GM18861 (cell line): ENCODE measurements around the gene ZNF555.
"Not testable (repeated sequence)": the region's sequence is repeated elsewhere in the genome, so short reads cannot be mapped to it uniquely, and the experiment has no call there.

Experiments used
- ATAC-seq: cut with Tn5 transposase; IDR thresholded peaks from one replicate; pipeline ENCODE4 v1.9.1; 2021; ENCODE audit not compliant: unreplicated experiment

Gene ZNF555

DNA sequence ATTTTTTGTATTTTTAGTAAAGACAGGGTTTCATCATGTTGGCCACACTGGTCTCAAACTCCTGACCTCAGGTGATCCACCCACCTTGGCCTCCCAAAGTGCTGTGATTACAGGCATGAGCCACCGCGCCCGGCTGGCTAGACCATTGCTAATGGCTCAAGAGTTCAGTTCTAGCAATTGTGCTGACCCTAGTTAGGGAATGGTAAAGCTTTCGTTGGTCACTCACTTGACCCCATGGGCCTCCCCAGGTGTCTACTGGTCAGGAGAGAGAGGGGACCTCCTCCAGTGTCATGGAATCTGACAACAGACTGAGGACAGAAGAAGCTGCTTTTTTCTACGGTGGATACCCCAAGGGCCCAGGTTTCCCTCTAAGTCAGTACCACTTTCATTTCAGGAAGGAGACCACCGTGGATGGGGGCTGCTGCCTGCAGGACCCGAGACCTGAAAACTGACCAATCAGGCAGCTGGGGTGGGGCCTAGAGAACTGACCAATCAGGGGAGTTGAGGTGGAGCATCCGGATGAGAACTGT, 25.3 kb downstream of the ZNF555 start:
- no peak for ATAC-seq

DNA sequence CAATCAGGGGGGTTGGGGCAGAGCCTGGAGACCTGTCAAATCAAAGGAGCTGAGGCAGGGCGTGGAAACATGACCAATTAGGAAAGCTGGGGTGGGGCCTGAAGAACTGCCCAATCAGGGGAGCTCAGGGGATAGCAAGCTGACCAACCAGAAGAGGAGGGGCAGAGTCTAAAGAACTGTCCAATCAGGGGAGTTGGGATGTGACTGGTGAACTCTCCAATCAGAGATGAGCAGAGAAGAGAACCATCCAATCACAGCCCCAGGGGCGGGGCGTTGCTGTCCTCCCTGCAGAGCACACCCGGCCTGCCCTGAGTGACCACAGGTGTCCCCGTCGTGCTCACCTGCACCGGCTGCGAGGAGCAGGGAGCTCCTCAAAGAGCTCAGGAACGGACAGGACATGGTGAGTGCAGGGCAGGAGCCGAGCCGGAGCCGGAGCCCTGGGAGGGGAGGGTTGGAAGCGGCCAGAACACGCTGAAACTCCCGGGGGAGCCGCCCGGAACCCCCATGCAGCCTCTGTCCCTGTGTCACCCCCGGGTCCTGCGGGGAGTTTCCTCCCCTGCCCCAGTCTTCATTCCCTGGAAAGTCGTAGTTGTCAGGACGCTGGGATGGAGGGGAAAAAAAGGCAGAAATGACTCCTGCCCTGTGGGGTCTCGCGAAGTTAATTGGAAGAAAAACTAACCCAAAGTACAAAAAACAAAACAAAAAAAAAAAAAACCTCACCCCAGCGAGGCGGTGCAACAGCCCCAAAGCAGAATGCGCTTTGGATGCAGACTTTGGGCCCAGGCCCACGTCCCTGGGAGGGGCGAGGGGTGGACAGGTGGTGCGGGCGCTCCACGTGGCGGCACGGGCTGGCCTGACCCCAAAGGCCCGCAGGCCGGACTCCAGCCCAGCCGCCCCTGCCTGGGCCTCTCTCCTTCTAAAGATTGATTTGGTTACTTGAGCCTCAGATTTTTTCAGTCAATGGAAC, 26.0 kb downstream of the ZNF555 start, which contains the start of gene ZNF556:
Gene ZNF556 (plus strand): TSS at position 311 of the 967 bp plus-strand sequence. CDS start 87 bp downstream, at position 398.
- ATAC-seq: no peak

DNA sequence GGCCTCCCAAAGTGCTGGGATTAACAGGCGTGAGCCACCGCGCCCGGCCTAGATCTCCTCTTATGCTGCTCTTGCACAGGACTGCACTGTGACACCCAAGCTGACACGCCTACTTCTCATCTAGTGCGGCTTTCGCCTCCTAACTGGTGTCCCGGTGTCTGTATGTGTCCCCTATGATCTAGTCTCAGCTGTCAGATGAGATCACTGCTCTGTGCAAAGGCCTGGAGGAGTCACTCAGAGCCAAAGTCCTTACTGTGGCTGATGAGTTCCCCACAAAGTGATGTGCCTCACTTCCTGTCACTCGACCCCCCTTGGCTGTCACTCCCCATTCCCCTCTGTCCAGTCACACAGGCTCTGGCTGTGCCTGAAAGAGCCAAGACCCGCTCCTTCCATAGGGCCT, 28.3 kb downstream of the ZNF555 start:
- ATAC-seq: no peak

DNA sequence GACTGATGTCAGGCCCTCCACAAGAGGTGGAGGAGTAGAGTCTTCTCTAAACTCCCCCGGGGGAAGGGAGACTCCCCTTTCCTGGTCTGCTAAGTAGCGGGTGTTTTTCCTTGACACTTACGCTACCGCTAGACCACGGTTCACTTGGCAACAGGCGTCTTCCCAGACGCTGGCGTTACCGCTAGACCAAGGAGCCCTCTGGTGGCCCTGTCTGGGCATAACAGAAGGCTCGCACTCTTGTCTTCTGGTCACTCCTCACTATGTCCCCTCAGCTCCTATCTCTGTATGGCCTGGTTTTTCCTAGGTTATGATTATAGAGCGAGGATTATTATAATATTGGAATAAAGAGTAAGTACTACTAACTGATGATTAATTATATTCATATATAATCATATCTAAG, 30.9 kb downstream of the ZNF555 start:
- not testable (repeated sequence) for ATAC-seq

DNA sequence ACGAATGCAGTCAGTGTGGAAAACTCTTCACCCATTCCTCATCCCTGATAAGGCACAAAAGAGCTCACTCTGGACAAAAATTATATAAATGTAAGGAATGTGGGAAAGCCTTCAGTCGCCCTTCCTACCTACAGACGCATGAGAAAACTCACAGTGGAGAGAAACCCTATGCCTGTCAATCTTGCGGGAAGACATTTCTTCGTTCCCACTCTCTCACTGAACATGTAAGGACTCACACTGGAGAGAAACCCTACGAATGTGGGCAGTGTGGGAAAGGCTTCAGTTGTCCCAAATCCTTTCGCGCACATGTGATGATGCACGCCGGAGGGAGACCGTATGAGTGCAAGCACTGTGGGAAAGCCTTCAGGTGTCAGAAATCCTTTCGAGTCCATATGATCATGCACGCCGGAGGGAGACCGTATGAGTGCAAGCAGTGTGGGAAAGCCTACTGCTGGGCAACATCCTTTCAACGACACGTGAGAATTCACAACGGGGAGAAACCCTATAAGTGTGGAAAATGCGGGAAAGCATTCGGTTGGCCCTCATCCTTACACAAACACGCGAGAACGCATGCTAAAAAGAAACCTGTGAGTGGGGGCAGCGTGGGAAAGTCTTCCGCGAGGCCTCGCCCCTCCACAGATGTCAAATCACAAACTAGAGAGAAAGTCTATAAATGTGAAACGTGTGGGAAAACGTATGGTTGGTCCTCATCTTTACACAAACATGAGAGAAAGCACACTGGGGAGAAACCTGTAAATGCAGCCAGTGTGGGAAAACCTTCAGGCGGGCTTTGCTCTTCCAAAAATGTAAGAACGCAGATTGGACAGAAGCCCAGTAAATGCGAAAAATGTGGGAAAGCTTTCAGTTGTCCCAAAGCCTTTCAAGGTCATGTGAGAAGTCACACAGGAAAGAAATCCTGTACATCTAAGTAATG, 36.4 kb downstream of the ZNF555 start:
- ATAC-seq: no peak

DNA sequence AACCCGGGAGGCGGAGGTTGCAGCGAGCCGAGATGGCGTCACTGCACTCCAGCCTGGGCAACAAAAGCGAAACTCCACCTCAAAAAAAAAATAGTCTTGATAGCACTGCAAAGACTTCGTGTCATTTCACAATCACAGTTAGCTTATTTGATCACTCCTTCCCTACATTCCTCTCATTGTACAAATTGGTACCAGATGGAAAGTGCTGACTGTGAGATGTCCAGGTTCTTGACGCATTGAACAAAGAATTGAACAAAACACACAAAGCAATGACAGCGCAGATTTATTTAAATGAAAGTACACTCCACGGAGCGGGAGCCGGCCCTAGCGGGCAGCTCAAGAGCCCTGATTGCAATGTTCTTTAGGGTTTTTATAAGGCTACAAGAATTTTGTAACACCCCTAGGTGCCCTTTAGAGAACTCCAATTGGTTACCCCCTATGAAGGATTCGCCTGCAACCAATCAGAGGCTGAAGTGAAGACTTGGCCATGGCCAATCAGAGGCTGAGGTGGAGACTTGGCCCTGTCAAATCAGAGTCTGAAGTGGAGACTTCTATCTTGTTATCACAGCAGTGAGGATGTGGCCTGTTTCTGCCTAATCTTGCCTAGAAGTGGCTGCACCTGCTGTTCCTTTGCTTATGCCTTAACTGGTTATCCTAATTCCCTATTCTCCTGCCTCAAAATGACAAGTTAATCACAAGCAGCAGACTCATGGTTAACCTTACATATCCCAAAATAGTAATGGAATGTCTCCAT, 42.6 kb downstream of the ZNF555 start:
- ATAC-seq: no peak

DNA sequence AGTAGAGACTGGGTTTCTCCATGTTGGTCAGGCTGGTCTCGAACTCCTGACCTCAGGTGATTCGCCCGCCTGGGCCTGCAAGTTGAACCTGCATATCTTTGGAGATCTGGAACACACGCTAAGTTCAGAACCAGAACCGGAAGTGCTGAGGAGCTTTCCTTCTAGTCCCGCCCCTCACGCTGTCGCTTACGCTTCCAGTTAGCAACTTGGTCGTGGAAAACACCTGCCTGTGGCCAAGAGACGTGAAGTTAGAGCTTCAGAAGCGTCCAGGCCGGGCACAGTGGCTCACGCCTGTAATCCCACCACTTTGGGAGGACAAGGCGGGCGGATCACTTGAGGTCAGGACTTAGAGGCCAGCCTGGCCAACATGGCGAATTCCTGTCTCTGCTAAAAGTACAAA, 44.5 kb downstream of the ZNF555 start:
- no peak for ATAC-seq

DNA sequence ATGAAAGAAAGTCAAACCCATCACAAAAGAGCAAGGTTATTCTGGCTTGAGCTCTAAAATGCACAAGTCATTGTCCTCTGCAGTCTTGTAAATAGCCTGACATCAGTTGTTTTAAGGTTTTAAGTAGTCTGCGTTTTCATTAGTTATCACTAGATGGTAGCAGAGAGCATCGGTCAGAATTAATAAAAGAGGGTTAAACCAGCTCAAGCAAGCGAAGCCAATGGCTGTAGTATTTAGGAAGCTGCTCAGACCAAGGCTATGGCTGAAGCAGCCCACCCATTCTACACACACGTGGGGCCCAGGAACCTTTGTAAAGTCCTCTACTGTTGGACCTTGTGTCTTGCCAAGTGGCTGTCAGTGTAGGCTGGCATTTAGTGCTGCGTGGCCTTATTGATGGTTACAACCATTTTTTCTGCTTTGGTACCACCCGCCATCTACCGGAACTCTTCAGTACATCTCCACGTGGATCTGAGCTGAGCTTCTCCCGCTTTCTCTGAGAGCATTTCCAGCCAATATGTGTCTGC, 46.2 kb downstream of the ZNF555 start:
- ATAC-seq: no peak

DNA sequence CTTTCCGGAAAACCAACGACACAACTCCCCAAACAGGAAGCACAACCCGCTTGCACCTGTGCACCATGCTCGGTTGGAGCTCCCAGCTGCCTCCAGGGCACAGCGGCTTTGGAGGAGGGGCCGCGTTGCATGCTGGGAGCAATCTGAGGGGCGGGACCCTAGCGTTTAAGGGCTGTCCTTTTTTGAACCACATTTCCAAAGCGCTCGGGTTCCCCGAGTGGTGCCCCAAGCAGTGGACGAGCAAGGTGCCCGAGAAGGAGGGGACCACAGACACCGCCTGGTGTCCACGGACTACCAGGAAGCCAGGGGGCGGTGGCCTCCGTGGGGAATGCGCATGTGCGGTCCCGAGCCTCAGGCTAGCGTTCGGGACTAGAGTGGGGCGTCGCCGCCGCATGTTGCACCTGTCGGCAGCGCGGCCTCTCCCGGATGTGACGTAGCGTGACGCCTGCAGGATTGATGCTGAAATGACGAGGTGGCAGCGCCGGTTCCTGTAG, 47.5 kb downstream of the ZNF555 start:
- no peak for ATAC-seq

DNA sequence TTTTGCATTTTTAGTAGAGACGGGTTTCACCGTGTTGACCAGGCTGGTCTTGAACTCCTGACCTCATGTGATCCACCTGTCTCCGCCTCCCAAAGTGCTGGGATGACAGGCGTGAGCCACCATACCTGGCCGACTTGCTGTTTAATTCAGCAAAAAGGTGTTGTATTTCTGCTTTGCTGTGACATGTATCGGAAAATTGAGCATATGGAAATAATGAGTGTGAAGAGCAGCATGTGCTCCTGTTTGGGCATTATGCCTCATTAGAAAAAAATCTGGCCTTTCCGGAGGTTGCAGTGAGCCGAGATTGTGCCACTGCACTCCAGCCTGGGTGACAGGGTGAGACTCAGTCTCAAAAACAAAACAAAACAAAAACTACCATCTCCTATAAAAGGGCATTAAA, 49.3 kb downstream of the ZNF555 start:
- not testable (repeated sequence) for ATAC-seq

DNA sequence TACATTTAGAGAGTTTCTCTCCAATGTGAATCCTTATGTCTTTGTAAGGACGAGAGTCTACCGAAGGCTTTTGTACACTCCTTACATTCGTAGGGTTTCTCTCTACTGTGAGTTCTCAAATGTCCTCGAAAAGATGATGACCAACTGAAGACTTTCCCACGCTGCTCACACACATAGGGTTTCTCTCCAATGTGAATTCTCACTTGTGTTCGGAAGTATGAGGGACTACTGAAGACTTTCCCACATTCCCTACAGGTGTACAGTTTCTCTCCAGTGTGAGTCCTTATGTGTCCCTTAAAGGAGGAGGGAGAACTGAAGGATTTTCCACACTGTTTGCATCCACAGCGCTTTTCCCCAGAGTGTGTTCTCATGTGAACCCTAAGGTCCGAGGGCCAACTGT, 55.4 kb downstream of the ZNF555 start:
- ATAC-seq: no peak

DNA sequence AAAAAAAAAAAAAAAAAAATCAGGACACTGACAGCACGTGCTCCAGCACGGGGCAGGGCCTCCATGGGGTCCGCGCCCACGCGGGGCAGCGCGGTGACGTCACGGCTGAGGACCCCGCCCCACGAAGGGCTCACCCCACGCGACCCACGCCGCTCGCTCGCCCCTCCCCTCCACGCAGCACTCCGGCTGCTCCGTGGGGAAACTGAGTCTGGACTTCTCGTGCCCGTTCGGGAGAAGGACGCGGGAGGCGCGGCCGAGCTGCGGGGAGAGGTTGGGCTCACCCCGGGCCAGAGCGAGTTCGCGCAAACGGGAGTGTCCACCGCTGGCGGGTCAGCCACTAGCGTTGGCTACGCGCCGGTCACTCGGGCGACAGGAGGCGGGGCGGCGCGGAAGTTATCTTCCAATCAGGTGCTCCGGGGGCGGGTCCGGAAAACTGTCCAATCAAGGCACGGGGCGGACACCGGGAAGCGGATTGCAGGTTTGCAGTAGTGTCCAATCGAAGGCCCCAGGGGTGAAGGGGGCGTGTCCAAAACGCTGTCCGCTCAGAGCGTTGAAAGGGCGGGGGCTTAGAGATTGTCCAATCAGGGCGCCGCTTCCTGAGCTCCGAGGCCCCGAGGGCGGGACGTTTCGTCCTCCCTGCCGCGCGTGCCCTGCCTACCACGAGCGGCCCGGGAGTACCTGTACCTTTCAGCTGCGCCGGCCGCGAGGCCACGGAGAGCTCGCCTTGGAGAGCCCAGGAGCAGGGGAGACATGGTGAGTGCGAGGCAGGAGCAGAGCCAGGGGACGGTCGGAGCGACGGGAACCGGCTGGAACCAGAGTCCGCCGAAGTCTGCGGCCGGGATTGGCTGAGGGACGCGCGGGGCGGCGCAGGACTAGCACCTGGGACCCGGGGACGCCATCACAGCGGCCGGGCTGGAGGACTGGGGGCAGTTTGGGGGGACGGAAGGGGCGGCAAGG, 59.3 kb downstream of the ZNF555 start, which contains the start of gene ZNF57:
Gene ZNF57 (plus strand): TSS at position 633 of the 957 bp plus-strand sequence. CDS start 118 bp downstream, at position 751.
- peak; percentile 86 for ATAC-seq

DNA sequence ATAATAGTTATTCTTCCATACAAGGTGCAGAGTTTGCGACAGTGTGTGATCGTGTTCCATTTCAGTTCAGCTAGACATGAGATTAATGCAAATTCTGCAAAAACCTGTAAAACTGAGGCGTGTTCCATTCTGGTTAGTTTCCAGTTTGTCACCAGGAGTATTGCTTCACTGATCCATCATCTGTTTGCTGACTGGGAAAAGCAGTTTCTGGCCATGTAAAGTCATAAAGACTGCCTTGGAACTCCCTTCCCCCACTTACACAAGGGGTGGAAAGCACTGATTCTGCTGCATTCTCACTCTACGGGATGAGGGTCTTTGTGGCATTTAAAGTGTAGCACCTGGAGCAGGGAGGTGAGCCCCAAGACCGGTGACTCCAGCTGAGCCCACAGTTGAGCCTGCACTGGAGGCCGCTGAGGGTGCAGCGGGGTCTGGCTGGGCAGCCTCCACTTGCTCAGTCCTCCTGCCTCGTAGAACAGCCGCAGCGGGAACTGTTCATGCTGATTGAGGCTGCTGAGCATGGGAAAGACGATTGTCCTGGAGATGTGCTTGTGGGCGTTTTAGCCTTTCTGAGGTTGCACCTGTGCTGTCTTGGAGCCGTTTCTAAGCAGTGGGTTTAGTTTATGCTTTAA, 61.4 kb downstream of the ZNF555 start:
- ATAC-seq: no peak

DNA sequence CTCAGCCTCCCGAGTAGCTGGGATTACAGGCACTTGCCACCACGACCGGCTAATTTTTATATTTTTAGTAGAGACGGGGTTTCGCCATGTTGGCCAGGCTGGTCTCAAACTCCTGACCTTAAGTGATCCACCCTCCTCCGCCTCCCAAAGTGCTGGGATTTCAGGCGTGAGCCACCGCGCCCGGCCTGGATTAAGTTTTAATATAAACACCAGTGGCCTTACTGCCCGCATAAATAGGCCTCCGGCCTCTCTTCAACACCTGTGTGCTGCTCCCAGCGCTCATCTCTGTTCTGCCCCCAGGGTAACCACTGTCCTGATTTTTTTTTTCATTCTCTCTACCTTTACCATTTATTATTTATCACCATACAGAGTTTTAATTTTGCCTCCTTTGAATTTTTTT, 62.1 kb downstream of the ZNF555 start:
- ATAC-seq: not testable (repeated sequence)

DNA sequence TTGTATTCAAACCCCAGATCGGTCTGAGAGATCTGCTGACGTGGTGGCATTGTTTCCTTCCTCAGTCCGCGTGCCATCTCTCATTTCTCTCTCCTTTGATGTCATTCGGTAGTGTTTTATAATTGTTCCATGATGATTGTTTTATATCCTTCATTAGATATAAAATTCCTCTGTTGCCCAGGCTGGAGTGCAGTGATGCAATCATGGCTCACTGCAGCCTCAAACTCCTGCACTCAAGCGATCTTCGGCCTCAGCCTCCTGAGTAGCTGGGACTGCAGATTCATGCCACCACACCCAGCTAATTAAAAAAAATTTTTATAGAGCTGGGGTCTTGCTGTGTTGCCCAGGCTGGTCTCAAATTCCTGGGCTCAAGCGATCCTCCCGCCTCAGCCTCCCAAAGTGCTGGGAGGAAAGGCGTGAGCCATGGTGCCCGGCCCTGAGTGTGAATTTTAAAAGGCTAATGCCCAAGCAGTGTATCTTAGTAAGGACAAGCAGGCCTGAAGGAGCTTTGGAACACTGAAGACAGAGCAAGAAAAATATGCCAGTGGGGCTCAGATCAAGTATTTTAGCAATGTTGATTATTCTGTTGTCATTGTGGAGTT, 64.7 kb downstream of the ZNF555 start:
- no peak for ATAC-seq

DNA sequence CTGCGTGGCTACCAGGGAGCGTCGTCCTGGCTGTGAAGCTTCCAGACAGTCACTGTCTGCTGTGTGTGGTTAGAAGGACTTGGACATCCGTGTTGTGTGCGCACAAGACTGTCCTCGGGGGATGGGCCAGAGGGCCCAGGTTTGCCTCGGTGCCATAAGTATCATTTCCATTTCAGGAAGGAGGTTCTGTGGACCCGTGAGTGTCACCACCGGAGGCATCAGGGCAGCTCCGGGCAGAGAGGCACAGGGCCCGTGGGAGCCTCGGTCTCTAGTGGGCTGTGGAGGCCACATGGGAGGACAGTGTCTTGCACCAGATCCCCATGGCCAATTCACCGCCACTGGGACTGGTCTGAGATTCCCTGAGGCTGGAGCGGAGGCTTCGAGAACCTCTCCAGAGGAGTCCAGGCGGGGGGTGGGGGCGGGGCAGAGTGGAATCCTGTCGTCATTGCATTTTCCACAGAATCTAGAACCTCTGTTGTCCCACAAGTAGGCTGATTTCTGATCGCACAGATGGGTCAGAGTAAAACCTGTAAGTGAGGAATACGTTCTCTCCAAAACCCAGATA, 65.4 kb downstream of the ZNF555 start:
- no peak for ATAC-seq
